Astrocyte of the cerebellum (primary cell): ENCODE measurements around the gene ALDH5A1.

Experiments used
- DNase-seq: peaks from one replicate; pipeline ENCODE4 v3.0.0-alpha.2; 2011; ENCODE audit warnings: low read depth
- H3K4me3 ChIP-seq: 2 replicates; pipeline ENCODE4 v1.5.1; 2011; ENCODE audit warnings: mild to moderate bottlenecking, low read depth, low read length, moderate library complexity
- in situ Hi-C: cut with HindIII; loops from 2 replicates; pipeline ENCODE4 v1.10.0; 2017; ENCODE audit warnings: low sequenced_read_pairs
- TF ChIP-seq, protein P1 (sequence below): IDR thresholded peaks from 2 replicates; pipeline ENCODE4 v1.5.1; 2012; ENCODE audit warnings: low read length, low read depth, moderate library complexity, mild to moderate bottlenecking; ENCODE audit errors: missing control alignments

The ALDH5A1 gene

GRCh38 chr6:24581084-24581669 is 86.4 kb downstream of the ALDH5A1 start:
- H3K4me3 ChIP-seq: no peak overlapping the region
- peak; percentile 24 for DNase-seq
- TF ChIP-seq, protein P1, sequence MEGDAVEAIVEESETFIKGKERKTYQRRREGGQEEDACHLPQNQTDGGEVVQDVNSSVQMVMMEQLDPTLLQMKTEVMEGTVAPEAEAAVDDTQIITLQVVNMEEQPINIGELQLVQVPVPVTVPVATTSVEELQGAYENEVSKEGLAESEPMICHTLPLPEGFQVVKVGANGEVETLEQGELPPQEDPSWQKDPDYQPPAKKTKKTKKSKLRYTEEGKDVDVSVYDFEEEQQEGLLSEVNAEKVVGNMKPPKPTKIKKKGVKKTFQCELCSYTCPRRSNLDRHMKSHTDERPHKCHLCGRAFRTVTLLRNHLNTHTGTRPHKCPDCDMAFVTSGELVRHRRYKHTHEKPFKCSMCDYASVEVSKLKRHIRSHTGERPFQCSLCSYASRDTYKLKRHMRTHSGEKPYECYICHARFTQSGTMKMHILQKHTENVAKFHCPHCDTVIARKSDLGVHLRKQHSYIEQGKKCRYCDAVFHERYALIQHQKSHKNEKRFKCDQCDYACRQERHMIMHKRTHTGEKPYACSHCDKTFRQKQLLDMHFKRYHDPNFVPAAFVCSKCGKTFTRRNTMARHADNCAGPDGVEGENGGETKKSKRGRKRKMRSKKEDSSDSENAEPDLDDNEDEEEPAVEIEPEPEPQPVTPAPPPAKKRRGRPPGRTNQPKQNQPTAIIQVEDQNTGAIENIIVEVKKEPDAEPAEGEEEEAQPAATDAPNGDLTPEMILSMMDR: peak; percentile 95
- in situ Hi-C loops: no loop called here

GRCh38 chr6:24583463-24584381 is 89.0 kb downstream of the ALDH5A1 start:
- TF ChIP-seq, protein P1: peak; percentile 77
- in situ Hi-C loops: no loop called here
- no peak overlapping the region for H3K4me3 ChIP-seq
- no peak for DNase-seq

DNA sequence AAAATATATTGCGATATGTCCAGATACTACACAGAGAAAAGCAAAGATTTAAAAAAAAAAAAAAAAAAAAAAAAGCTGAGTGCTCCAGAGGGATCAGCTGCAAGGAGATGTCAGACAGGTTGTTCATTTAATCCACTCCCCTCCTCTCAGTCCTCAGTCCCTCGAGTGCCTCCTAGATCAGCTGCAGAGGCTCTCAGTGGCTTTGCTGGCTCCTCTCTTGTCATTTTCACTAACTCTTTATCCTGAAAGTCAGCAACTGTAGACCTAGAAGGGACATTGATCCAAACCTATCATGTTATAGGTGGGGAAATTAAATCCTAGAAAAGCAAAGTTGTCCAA is 89.6 kb downstream of the ALDH5A1 start:
- in situ Hi-C loops: no loop called here
- H3K4me3 ChIP-seq: no peak overlapping the region
- TF ChIP-seq, protein P1: no peak
- no peak for DNase-seq
